MM.1S (cell line): ENCODE data around the gene PDE6D.

ENCODE experiments used
- EZH2 ChIP-seq: fragments of 300-600 bp; sonication (generic); optimal IDR thresholded peaks from 2 replicates; pipeline ENCODE3; 2017; ENCODE audit warnings: low read depth, mild to moderate bottlenecking, antibody characterized with exemption, low read length, mixed read lengths
- EZH2phosphoT487 ChIP-seq: fragments of 300-600 bp; sonication (generic); IDR thresholded peaks from 2 replicates; pipeline ENCODE4 v1.6.1; 2018; ENCODE audit warnings: antibody characterized with exemption, low read length
- TF ChIP-seq, protein P1 (sequence below): fragments of 300-600 bp; sonication (generic); IDR thresholded peaks from 2 replicates; pipeline ENCODE4 v1.5.1; 2016; ENCODE audit warnings: antibody characterized with exemption, low read length, mixed read lengths

- TF ChIP-seq EZH2phosphoT487: no peak
- TF ChIP-seq, protein P1, sequence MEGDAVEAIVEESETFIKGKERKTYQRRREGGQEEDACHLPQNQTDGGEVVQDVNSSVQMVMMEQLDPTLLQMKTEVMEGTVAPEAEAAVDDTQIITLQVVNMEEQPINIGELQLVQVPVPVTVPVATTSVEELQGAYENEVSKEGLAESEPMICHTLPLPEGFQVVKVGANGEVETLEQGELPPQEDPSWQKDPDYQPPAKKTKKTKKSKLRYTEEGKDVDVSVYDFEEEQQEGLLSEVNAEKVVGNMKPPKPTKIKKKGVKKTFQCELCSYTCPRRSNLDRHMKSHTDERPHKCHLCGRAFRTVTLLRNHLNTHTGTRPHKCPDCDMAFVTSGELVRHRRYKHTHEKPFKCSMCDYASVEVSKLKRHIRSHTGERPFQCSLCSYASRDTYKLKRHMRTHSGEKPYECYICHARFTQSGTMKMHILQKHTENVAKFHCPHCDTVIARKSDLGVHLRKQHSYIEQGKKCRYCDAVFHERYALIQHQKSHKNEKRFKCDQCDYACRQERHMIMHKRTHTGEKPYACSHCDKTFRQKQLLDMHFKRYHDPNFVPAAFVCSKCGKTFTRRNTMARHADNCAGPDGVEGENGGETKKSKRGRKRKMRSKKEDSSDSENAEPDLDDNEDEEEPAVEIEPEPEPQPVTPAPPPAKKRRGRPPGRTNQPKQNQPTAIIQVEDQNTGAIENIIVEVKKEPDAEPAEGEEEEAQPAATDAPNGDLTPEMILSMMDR: no peak
- TF ChIP-seq EZH2: no peak
These were observed 96.5 kb downstream of the PDE6D start for GRCh38 chr2:231684314-231685223.
